Lung microvascular endothelial cell (primary cell): Measurements from ENCODE around the gene TTC23. TPM values are rescaled to one million over a fixed set of nuclear protein-coding genes. Genes with fewer than 3 reads are reported as not detected.
A peak's percentile ranks its signal among the peaks of the same experiment; 100 is the strongest.
"Not testable (repeated sequence)": the region's sequence is repeated elsewhere in the genome, so short reads cannot be mapped to it uniquely, and the experiment has no call there.

ENCODE experiments used
- DNase-seq, 2 donors: peaks; one replicate each; pipeline versions ENCODE4 v3.0.0 to v3.0.0-alpha.2; 2010; ENCODE audit warnings: low read depth in 2 of 2
- total RNA-seq: library from RNA; depleted of rRNA; stranded (reverse); fragments of >200 nt; gene quantifications from 2 replicates; pipeline ENCODE4 v1.2.1, GENCODE V29; 2014

The TTC23 gene
- total RNA-seq, 1 donor from 2014 or later = 17.1 TPM

DNA sequence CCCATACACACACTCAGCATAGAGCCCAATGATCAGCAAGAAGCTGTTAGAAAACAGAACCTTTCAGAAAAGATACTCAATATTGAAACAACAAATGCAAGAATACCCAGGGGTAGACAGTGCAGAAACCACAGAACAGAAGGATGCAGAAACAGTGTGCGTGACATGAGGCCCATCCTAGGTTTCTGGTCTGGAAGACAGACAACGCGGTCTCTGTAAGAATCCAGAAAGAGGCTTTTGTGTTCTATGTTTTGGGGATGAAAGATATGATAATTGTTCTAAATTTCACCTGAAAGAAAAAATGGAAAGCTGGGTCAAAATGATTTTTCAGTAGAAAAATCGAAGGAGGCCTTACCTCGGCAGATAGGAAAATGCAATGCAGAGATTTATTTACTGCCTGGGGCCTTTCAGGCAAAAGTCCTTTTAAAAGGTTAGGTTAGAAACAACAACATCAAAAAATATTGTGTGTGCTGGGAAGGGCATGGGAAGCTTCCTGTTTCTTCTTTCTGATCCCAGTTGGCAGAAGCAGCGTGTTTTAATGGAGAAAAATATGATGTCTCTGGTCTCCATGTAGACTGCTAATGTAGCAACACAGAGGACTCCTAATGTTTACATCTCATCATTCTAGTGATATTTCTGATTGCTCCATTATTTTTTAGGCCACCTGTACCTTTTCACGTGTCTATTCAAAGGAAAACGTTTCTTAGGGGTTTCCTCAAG is 127.5 kb downstream of the TTC23 start:
- DNase-seq = peak in 1 of 2 donors; percentile 67

DNA sequence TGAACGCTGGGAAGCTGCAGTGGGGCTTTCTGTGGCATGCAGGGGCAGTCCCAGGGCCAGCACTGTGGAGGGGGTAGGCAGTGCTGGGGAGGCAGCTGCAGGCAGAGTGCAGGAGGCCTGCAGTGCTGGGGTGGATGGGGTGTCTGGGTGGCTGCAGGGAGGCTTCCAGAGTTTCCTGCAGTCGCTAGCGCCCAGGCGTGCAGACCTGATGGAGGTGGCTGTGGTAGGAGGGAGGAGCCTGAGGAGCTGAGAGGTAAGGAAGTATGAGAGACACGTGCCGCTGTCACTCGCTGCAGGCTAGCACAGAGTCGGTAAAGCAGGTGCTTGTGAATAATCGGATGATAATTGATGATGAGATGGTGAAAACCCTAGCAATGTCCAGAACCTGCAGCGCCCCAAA is 128.2 kb downstream of the TTC23 start:
- no peak for DNase-seq

DNA sequence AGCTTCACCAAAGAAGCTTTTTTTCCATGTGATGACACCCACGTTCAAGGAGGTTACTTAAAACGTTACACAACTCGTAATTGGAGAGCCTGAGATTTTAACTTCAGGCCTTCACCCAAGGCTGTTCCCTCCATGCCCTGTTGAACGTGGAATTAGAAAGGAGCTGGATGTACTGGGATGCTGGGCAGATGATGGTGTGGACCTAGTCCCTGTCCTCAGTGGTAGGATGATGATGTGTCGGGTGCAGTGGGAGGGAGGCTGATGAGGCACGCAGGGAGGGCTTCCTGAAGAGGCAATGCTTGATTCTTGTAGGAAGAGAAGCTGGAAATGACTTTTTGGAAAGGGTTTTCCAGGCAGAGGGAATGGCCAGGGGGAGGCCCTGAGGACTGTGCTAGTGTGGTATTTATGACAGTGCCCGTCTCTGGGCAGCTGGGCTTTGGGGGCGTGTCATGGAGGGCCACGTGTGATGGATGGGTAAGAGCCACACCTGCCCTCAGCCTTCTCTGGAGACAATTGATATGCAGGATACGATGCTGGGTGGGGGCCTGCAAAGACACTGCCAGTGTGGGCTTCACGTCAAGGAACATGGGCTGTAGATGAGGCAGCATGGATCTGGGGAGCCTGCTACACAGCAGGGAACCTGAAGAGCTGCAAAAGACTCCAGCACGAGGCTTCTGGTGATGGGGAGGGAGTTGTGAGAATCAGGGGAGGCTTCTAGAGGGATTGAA is 129.2 kb downstream of the TTC23 start:
- no peak for DNase-seq

DNA sequence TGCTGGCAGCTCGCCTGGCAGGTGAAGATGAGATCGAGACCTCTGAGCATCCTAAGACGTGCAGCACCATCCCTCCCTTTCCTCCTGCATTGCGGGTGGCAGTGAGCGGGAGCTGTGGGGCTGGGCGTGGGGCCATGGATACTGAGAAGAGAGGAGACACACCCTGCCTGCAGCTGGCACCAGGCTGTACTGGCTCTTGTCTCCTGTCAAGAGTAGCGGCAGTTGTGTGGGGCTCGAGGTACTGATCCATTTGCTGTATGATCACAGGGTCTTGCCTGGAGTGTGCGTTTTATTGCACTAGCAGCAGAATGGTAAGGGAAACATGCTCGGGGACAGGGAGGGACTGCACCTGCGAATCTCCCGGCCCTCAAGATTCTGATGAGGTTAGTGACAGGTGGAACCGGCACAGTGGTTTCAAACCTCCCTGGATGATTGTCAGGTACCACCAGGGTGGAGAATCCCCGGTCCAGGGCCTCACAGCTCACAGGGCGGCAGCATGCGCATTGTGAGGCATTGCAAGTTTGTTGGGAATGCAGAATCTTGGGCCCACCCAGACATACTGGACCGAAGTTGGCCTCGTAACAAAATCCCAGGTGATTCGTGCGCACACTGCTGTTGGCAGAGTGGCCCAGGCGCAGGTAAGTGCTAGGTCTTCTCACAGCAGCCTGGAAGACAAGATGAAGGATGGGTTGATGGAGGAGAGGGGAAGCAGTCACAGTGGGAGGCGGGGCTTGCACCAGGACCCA is 130.4 kb downstream of the TTC23 start:
- no peak for DNase-seq

DNA sequence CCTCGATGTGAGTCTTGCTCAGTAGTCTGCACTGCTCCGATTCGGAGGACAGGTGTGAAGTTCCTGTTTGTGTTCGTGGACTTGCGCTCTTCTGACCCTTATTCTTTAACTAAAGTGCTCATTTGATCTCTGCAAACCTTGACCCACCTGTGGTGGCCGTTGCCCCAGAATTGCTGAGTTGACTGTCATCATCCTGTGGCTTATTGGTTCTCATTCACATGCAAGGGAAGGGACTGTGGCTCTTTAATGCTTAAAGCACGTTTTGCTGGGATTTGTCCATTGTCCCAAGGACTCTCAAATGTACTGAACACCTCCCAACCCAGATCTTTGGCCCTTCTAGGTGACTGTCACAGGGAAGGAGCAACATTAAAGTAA is 131.1 kb downstream of the TTC23 start:
- no peak for DNase-seq

DNA sequence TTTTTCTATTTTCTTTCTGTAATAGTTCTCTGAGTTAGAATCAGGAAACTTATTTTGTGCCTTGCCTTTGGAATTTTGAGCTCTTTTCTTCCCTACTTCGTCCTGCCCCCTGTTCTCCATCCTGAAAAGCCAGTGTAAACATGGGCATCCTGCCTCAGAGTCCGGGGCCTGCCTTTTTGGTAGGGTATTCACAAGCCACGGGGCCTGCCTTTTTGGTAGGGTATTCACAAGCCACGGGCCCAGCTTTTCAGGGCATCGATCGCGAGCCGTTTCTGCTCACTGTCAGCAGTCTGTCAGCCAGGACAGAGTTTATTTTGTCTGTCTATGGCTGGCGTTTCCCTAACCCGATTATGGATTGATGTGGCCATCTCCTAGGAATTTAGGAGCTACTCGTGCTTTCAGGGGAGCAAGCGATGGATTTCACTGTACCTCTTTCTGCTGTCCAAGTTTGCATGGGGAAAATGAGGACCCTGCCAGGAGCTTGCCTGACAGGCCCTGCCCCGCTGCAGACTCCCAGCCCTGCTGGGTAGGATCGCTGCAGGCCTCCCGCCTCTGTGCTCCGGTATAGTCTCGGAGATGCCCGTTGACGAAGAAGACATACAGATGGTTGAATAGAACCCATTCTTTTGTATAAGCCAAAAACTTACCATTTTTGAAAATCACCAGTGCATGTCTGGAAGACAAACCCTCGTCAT is 131.7 kb downstream of the TTC23 start:
- DNase-seq = no peak

DNA sequence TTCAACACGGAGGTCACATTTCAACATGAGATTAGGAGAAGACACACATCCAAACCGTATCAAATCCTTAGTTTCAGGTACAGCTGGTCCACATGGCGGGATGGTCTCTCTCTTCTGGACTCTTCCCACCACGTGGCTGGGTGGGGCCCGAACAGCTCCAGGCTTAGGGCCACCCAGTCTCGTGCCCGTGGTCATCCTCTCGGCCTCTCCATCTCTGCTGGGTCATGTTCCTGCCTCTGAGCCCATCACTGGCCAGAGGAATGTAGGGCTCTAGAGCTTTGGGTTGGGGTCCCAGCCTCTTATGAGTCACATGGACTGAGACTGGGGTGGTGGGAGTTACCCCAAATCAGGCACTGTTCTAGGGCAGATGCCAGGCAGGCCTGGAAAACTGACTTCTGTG is 132.3 kb downstream of the TTC23 start:
- DNase-seq = no peak

DNA sequence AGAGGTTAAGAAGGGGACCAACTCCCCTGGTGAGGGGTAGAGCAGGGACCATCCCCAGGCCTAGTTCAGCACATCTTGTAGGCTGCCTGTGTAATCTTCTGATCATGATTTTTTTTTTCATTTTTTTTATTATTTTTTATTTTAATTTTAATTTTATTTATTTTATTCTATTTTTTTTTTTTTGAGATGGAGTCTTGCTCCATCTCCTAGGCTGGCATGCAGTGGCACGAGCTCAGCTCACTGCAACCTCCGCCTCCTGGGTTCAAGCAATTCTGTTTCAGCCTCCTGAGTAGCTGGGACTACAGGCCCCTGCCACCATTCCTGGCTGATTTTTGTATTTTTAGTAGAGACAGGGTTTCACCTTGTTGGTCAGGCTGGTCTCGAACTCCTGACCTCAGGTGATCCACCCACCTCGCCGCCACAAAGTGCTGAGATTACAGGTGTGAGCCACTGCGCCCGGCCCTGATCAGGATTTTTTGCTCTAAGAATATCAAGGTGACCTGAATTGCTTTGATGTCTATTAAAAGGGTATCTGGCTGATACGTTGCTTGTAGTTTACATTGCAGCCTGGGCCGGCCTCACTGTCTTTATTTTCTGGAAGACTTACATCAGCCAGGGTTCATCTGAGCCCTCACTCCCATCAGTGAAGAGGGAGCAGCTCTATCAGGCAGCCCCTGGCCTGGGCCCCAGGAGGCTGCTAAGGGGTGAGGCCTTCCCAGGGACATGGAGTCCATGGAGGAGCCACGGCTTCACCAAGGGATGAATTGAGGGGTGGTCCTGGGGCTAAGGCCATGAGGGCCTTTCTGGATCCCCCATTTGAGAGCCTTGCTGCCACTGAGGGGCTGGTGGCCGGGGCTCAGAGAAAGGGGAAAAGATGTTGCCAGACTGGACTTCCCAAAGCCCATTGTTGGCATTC is 133.8 kb downstream of the TTC23 start:
- no peak for DNase-seq

DNA sequence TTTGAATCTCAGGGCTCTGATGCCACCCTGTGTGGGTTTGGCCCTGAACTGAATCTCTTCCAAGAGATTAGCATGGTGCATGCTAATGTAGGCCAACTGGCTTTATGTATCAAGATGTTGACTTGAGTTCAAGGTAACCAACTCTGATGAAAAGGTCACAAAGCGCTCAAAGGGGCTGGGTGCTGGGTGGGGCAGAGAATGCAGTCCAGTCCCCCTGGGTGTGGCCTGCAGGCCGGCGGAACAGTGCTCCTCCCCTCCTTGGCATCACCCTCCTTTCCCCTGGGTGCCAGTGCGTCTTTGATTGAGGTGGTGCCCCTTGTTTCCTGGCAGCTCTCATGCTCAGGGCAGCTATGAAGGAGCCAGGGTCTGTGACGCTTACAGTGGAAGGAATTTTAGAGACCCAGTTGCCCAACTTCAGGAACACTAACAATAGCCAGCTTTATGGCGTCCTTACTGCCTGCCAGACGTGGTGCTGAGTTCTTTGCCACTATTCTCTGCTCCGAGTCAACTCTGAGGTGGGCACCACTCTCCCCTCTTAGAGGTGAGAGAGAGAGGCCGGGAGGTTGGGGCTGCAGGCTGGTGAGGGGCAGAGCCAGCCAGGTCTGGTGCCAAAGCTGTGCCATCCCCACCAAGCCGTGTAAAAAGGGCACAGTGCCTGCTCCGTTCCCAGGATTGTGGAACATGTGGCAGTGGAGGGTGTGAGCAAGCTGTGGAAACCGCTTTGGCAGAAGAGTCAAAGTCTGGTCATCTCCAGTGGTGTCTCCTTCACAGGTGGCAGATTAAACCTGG is 134.7 kb downstream of the TTC23 start:
- no peak for DNase-seq

DNA sequence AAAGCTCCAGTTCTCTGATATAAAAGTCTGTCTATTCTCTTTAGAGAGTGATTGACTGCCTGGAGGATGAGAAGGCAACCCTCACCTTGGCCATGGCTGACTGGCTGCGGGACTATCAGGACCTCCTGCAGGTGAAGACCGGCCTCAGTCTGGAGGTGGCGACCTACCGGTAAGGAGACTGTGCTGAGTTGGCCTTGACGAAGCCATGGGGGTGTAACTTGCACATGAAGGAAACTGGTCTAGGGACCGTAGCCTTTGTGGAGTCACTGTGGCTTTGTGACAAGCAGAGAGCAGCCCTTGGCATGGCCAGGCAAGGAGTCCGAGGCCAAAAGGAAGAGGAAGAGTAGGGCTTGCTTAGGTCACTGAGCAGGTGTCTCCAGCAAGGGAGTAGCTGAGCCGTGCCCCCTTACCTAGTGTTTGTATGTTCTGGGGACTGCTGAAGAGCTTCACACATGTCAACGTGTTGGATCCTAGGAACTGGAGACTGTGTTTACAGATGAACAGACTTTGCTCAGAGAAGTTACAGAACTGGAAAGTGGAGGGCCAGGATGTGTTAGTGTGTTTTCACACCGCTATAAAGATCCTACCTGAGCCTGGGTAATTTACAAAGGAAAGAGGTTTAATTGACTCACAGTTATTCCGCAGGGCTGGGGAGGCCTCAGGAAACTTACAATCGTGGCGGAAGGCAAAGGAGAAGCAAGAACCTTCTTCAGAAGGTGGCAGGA is 135.7 kb downstream of the TTC23 start:
- DNase-seq = no peak

DNA sequence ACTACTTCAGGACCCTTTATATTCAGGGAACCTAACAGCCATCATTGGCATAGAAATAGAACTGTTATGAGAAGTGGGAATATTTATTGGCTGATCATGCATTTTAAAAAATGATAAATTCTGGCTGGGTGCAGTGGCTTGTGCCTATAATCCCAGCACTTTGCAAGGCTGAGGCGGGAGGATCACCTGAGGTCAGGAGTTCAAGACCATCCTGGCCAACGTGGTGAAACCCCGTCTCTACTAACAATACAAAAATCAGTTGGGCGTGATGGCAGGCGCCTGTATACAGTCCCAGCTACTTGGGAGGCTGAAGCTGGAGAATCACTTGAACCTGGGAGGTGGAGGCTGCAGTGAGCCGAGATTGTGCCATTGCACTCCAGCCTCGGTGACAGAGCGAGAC is 137.7 kb downstream of the TTC23 start:
- DNase-seq = not testable (repeated sequence)

DNA sequence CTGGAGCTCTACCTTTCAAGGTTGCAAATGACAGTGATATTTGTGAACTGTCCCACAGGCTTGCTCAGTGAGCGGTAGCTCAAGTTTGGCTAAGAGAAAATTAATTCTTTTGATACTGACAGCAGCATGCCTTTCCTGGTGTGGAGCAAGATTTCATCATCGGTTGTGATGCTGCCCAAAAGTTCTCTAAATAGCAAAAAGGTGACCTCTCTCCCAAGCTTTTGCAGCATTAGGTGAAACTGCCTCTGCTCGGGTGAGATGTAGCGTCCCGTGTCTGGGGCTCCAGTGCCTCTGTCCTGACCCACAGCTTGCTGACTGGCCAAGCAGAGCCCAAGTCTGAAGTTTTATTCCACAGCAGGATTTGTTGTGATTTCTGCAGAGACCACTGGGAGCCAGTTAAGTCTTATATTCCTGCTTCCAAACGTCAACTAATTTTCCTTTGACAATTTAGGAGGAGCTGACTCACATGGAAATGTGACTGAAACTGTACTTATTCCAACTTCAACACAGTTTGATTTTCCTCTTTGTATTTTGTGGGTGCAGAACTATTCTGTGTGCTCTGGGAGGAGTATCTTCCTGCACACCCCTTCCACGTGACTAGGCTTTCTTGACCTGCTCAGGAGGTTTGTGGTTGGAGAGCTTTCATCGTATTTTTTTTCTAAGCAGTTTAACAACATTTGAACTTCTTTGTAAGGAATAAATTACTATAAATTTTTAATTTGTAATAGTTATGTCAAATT is 138.6 kb downstream of the TTC23 start:
- DNase-seq = no peak

DNA sequence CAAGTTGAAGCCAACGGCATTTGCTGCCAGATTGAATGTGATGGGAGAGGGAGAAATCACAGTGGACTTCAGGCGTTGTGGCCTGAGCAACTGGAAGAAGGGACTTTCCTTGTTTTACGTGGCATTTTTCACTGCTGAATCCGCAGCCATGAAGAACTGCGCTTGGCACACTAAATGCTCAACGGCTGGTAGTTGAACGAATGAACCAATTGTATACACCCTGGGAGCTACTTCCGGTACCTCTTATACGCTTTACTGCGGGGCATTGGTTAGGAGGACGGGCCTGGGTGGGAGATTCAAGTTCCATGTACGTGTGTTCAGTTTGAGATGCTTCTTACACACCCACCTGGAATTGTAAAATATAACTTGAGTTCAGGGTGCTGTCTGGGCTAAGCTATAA is 139.3 kb downstream of the TTC23 start:
- DNase-seq = no peak

DNA sequence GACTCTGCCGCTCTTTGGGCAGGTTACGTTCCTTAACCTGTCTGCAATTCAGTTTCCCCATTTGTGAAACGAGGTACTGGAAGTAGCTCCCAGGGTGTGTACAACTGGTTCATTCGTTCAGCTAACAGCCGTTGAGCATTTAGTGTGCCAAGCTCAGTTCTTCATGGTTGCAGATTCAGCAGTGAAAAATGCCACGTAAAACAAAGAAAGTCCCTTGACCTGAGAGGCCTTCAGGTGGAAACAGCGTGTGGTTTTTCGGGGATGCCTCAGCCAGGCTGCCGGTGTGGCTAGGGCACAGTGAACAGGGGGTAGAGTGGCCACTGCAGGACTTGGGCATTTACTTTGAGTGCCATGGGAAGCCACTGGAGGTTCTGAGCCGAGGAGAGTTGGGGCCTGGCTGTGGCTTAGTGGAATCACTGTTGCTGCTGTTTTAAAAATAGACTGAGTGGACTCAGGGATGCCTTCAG is 139.8 kb downstream of the TTC23 start:
- no peak for DNase-seq

DNA sequence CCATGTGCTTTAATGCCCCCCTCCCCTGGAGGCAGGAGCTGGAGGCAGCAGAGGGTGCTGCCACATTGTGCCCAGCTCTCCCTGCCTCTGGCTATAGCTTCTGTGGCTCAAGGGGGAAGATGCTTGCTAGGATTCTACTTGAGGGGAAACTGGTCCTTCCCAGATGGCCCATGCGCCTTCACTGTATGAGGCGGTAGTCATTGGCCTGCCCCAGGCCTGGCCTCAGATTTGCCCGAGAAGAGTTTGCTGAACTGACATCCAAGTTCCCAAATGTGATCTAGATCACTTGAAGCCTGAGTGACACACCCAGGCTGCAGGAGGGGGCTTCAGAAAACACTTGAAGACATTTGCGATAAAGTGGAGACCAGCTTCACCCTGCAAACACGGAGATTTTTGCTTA is 140.4 kb downstream of the TTC23 start:
- DNase-seq = no peak

DNA sequence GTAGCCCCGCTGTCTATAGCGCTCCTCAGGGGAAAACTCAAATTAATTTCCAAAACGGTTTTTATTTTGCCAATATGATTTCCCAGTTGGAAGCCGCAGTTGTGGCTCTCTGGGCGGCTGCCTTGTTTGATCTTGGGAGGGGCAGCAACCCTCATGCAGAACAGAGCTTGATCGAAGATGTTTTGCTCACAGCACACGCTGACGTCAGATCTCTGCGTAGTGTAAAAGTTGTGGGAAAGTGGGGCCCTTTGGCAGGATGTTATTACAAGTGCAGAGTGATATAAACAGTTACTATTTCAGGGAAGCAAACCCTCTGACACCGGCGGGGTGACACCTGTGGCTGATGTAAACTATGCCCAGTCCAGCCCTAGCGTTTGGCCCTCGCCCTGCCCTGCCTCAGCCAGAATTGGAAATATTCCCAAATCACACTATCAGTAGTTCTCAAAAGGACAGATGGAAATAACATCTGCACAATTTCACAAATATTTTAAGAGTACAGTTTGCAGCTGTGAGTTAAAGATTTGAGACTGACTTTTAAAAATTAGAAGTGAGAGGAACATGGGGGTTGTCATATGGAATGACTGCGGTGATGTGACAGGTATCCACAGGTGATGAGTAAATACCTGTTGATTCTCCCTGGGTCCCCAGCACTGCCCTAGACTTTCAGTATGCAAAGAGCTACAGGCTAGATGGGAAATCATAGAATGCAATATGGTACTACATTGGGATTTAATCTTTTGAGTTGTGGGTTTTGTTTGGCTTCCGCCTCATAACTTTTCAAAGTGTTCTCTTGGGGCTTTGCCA is 142.8 kb downstream of the TTC23 start:
- DNase-seq = peak; percentile 91 to 93

DNA sequence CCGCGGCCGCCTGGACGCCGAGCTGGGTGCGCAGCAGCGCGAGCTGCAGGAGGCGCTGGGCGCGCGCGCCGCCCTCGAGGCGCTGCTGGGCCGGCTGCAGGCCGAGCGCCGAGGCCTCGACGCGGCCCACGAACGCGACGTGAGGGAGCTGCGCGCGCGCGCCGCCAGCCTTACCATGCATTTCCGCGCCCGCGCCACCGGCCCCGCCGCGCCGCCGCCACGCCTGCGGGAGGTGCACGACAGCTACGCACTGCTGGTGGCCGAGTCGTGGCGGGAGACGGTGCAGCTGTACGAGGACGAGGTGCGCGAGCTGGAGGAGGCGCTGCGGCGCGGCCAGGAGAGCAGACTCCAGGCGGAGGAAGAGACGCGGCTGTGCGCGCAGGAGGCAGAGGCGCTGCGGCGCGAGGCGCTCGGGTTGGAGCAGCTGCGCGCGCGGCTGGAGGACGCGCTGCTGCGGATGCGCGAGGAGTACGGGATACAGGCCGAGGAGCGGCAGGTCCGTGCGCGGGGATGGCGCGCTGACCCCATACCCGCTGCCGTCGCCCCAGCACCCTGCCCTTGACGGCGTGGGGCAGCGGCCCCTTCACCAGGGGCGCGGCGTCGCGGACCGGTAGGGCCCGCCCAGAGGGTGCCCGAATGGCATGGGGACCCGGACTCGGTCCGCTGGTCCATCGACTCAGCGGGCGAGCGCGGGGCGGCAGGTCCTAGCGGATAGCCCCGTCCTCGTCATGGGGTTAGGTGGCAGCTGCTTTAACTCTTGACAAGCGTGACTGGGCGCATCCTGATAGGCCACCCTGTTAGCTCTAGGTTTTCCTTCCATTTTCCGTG is 143.7 kb downstream of the TTC23 start:
- DNase-seq = peak; percentile 78 to 80
